Stromal cell of bone marrow (primary cell): ENCODE results near the gene ZKSCAN4.

Experiments
- DNase-seq: peaks from one replicate; pipeline ENCODE4 v3.0.0-alpha.2; 2012; ENCODE audit warnings: low read depth

Gene ZKSCAN4

DNA sequence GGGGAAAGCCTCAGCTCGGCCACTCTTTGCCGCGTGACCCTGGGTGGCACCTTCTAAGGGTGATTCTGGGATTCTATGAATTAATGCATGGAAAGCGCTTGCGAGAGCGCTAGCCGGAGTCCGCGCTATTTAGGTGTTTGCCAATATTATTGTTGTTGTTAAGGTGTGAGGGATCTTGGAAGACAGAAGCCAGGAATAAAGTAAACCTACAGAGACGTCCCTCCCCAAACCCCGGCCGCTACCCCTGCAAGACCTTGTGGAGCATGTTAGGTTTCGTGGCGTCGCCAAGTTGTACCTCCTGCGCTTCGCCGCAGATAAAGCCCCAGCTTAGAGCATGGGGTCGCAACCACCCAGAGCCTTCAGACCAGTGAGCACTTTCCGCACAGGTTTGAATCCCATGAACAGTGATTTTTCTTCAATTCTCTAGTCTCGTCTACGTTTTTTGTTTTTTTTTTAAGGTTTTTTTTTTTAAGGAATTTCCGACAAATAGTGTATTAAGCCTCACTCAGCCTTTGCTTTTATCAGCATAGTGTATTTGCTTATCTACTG, 43.9 kb downstream of the ZKSCAN4 start:
- DNase-seq, result no peak

DNA sequence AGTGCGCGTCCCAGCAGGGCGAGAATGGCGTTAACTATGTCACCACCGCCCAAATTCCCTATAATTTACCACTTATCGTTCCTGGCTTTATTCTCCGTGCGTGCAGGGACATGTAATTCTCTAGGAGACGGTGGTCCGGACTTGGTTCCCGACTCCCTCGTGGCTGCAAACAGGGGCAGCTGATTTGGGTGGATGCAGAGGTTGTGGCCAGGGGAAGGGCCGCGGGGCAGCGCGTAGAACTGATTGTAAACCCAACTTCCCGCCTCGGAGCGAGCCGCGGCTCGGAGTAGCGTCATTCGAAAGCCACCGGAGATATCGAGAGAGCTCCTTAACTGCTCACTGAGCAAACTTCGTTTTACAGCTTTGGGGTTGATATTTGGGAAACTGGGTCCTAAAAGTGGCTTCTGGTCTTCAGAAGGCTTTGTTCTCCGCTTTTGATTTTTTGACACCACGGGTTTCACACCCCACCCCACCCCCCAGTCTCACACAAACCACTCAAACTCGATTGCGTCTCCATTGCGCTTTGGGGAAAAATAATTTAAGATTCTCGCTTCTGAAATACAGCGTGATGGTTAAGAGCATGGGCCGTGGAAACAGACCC, 44.5 kb downstream of the ZKSCAN4 start:
- DNase-seq, result no peak

DNA sequence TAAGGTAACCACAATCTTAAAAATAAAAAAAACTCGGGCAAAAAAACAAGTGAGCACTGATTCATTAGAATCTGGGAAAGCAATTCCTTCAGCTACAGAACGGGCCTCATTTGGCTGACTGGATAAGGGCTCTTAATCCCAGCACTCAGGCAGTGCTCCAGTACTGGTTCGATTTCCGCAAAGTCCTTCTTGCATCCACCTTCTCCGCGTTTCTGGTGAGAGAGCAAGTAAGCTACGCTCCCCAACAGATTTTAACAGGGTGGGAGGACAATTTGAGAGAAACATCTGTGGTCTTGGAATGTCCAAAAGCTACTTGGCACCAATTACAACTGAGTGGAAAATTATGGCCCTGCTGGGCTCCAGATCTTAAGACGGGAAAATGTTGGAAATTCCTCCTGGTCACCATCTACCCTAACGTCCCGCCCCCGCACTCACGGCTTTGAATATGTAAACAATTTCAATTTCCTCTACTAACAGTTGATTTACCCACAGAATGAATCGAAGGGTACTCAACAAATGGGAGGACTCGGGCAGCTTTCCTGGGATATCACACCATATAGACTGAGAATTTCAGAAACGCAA, 45.0 kb downstream of the ZKSCAN4 start:
- no peak for DNase-seq

DNA sequence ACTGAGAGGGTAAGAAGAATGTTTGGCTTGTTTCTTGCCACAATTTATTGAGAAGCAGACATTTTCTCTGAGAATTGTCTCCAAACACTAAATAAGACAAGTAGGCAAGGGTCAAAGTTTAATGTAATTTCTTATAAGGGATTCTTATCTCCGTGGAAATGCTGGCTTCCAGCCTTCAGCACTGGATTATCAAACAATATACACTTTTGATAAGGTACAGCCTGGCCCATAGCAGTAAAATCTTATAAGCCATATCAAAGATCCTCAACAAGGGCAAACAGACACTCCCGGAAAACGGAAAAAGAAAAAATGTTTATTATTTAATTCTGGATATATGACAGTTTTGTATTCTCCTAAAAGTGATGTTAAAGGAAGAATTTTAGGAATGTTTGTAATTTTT, 45.5 kb downstream of the ZKSCAN4 start:
- no peak for DNase-seq

DNA sequence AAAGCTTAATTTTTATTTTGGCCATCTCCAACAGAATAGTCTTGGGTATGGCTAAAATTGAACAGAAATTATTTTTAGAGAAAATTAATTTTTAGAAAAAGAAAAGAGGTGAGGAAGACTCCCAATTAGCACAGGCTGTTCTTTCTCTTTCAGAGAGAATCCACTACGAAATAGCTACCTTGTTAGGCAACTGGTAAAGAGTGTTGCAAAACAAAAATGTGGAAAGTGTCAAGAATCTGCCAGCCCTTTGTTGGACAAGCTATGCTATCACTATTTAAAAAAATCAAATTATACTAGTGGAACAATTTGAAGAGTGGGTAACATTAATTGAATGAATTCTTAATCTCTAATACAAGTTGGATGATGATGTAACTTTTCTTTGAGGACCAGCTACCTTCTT, 46.2 kb downstream of the ZKSCAN4 start:
- DNase-seq, result no peak

DNA sequence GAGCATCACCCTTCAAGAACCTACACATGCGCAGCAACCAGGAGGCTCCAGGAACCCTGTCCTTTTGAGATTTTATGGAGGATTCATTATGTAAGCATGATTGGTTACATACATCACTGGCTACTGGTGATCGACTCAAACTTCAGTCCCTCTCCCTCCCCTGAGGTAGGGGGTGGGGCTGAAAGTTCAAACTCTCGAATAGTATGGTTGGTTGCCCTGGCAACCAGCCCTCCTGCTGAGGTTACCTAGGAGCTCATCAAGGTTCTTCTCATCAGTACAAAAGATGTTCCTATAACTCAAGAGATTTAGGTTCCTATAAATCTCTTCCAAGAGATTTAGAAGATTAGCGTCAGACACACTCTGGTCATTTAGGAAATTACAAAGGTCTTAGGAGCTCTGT, 48.9 kb downstream of the ZKSCAN4 start:
- DNase-seq, result no peak

DNA sequence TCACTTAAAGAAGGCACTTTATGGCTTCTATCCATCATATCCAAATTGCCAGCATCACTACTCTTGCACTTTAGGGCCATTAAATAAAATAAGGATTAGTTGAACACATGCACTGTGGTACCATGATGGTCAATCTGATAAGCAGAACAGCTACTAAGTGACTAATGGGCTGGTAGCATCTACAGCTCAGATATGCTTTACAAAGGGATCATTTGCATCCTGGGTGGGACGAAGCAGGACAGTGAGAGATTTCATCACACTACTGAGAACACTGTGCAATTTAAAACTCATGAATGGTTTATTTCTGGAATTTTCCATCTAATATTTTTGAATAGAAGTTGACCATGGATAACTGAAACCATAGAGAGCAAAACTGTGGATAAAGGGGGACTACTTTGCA, 52.0 kb downstream of the ZKSCAN4 start:
- DNase-seq, result no peak
